Ovary (tissue), 9 donors: ENCODE data around the gene RCSD1. TPM values are rescaled to one million over a fixed set of nuclear protein-coding genes. Genes with fewer than 3 reads are reported as not detected.

ENCODE experiments used
- DNase-seq, 5 donors: peaks; one replicate each; pipeline ENCODE4 v3.0.0-alpha.2; 2019 to 2020
- H3K27ac ChIP-seq, 2 donors: fragments of 200-600 bp; one replicate each; pipeline versions ENCODE4 v1.5.1 to v1.8.0; 2019 to 2022
- H3K27me3 ChIP-seq: fragments of 200-600 bp; one replicate; pipeline ENCODE4 v1.8.0; 2022
- H3K36me3 ChIP-seq: fragments of 200-600 bp; sonication (generic); one replicate; pipeline ENCODE4 v1.5.1; 2019
- H3K4me1 ChIP-seq: one replicate; pipeline ENCODE4 v1.8.1; 2013; ENCODE audit warnings: mild to moderate bottlenecking, moderate library complexity; ENCODE audit not compliant: insufficient read depth
- H3K4me3 ChIP-seq: fragments of 200-600 bp; sonication (generic); one replicate; pipeline ENCODE4 v1.5.1; 2017
- H3K9me3 ChIP-seq, 2 donors: fragments of 200-600 bp in 1 of 2; sonication (generic) in 1 of 2; one replicate each; pipeline versions ENCODE4 v1.5.1 to v1.8.1; 2013 to 2019; ENCODE audit warnings: mild to moderate bottlenecking in 1 of 2, moderate library complexity in 1 of 2
- EP300 ChIP-seq: sonication (generic); formaldehyde crosslinking; IDR thresholded peaks from one replicate; pipeline ENCODE4 v1.6.1; 2017; ENCODE audit warnings: antibody characterized with exemption
- POLR2A ChIP-seq: fragments of 450-650 bp; IDR thresholded peaks from one replicate; pipeline ENCODE4 v1.6.1; 2017; ENCODE audit warnings: antibody characterized with exemption, mild to moderate bottlenecking, moderate library complexity
- WGBS, 3 donors: extraction: QIAGEN DNeasy Blood & Tissue Kit in 1 of 3; methylation state at CpG; one replicate each; pipeline versions ENCODE4 v1.1.5 to v1.1.7; 2013 to 2017; 5-methylcytosine and 5-hydroxymethylcytosine counted together
- intact Hi-C, 4 donors: fragments of 100-400 bp; cut with DNase I; formaldehyde crosslinking; loops; one replicate each; pipeline versions ENCODE4 v1.11.0 to v1.15.1; 2022 to 2023
- polyA plus RNA-seq, 2 donors: library from polyadenylated mRNA; stranded (reverse); fragments of 200-250 nt in 1 of 2; fragments of 350-450 nt in 1 of 2; fragmentation: Illumina TruSeq in 1 of 2; extraction: RNeasy Lipid Tissue Mini Kit (QIAGEN cat#74804) in 1 of 2; gene quantifications; one replicate each; pipeline ENCODE4 v1.2.3, GENCODE V29; 2013 to 2014
- total RNA-seq, 7 donors: library from RNA; depleted of rRNA in 2 of 7; stranded (reverse); fragments of >200 nt in 2 of 7; fragmentation: NEBNext Ultra II Directional in 3 of 7; extraction: Animal tissue kit (Norgen Biotek cat#: 25700) in 3 of 7; gene quantifications; one replicate each; pipeline versions ENCODE4 v1.1.0 to v1.2.4, GENCODE V29; 2016 to 2023
- TF ChIP-seq, protein P1 (sequence below), 3 donors: fragments of 450-650 bp in 2 of 3; fragments of 200-600 bp in 1 of 3; IDR thresholded peaks; one replicate each; pipeline versions ENCODE4 v1.5.1 to v1.8.0; 2016 to 2022; ENCODE audit warnings: antibody characterized with exemption in 3 of 3, mild to moderate bottlenecking in 1 of 3
- donor health status: DM: no; HTN: no; CAD: no; lungs with moderate emphysema.
- donor health status: DM: no; HTN: no; CAD: no.
- donor health status: Bipolar disorder and iron deficiency.
- donor health status: DM: yes; HTN: yes; CAD: no.
- donor health status: DM: no; HTN: no; CAD: no.
- donor health status: DM: yes; HTN: yes; CAD: no.

RCSD1 gene
- total and polyA plus RNA-seq, 9 donors, result 2.1 to 10.9 (median 3.2) TPM

DNA sequence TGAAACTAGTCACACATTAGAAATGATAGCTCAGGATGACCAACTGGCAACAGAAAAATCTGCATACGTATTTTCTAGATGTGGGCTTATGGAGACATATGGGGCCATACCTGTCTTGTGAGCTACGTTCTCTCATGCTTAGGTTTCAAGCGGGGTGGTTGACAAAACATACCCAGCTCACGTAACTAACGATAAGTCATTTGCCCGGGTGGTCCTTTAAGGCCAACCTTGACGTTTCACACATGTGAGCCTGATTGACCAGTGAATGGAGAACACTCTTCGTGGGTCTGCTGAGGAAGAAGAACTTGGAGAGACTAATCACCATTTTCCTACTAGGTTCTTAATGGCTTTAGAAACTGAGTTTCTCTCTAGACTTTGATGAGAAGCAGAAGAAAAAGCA, 13.5 kb upstream of the RCSD1 start:
- Histone ChIP-seq H3K4me1 (peaks cover 6% of the 10 kb centered on the region), H3K27me3 (no peaks in the 10 kb centered on the region), H3K36me3 (no peaks in the 10 kb centered on the region), H3K4me3 (no peak overlapping the region), H3K27ac (no peak overlapping the region), H3K9me3 (peaks cover 0 to 2% of the 10 kb centered on the region in 2 donors)
- intact Hi-C loops, result no loop called here
- no peak for DNase-seq
- WGBS, 3 donors, result 86 to 89% (median 87%) methylated on average over 8 of the region's 8 CpGs
- no peak for TF ChIP-seq POLR2A

DNA sequence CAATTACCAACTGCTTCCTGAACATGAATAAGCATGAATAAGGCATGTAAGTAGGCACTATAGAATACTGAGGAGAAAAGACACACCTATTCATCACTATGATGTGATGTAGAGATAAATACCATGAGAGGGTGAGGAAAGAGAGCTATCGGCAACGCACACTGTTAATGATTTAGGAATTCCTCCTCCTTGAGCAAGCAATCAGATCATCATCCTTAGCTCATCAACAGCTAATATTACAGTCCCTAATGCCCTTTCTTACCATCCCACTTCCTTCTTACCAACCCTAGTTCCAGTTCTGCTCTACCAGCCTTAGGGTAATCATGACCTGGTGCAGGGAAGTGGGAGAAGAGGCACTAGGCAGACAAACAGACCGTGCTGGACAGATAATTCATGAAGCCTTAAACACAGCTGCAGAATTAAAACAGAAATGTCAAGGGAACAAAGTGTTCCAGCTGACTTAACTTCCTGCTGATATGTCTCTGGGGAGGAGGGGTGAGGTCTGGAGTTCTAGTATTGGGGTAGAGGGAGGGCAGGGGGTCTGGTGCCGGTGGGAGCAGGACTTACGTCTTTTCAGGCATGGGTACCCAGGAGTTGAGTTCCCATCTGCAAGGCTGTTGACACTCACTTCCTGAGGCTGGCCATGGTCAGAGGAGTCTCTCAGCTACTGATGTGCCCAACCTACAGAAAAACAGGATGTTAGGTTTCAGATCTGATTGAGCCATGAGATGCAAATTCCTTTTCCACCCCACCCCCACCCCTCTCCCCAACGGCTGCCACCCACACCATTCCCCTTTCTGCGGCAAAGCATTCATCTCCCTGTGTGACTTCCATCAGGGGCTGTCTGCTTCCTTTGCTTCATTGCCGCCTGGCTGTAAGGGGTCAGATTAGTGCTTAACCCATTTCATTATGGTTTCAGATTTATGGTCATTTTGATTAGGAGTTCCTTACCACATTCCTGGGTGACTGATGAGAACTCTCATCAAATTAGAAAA, 12.6 kb upstream of the RCSD1 start:
- TF ChIP-seq EP300 (no peak), POLR2A (no peak)
- TF ChIP-seq, protein P1, sequence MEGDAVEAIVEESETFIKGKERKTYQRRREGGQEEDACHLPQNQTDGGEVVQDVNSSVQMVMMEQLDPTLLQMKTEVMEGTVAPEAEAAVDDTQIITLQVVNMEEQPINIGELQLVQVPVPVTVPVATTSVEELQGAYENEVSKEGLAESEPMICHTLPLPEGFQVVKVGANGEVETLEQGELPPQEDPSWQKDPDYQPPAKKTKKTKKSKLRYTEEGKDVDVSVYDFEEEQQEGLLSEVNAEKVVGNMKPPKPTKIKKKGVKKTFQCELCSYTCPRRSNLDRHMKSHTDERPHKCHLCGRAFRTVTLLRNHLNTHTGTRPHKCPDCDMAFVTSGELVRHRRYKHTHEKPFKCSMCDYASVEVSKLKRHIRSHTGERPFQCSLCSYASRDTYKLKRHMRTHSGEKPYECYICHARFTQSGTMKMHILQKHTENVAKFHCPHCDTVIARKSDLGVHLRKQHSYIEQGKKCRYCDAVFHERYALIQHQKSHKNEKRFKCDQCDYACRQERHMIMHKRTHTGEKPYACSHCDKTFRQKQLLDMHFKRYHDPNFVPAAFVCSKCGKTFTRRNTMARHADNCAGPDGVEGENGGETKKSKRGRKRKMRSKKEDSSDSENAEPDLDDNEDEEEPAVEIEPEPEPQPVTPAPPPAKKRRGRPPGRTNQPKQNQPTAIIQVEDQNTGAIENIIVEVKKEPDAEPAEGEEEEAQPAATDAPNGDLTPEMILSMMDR (IDR thresholded peaks at IDR 0.05), result no peak
- no peak for DNase-seq
- 26 to 35% (median 34%) methylated on average over 8 of the region's 8 CpGs for whole genome bisulfite sequencing, 3 donors
- Histone ChIP-seq H3K9me3 (peaks cover 0 to 2% of the 10 kb centered on the region in 2 donors), H3K4me3 (no peak overlapping the region), H3K36me3 (no peaks in the 10 kb centered on the region), H3K4me1 (peaks cover 6% of the 10 kb centered on the region), H3K27me3 (no peaks in the 10 kb centered on the region), H3K27ac (no peak overlapping the region)
- intact Hi-C loops, result no loop called here

DNA sequence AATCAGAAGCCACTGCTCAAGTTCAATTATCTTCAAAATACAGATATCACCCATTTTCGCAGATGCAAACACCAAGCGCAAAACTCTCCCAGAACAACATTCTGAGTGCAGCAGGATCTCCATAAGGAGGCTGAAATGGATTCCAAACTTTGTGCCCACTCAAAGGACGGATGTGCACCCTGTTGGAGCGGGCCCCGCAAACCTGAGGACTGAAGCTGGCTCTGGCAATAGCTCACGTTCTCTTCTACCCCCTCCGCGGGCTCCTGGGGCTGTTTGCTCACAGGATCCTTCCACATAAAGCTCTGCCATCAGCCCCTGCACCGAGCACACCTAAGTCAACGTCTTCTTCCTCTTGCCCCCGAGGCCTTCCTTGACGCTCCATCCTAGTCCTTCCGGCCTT, 11.7 kb upstream of the RCSD1 start:
- Histone ChIP-seq H3K36me3 (no peaks in the 10 kb centered on the region), H3K4me1 (peaks cover 6% of the 10 kb centered on the region), H3K9me3 (peaks cover 0 to 2% of the 10 kb centered on the region in 2 donors), H3K4me3 (no peak overlapping the region), H3K27me3 (no peaks in the 10 kb centered on the region), H3K27ac (no peak overlapping the region)
- no peak for DNase-seq
- intact Hi-C loops, result no loop called here
- TF ChIP-seq POLR2A, result no peak
- WGBS, 3 donors, result 92 to 95% (median 94%) methylated on average over 13 of the region's 13 CpGs

DNA sequence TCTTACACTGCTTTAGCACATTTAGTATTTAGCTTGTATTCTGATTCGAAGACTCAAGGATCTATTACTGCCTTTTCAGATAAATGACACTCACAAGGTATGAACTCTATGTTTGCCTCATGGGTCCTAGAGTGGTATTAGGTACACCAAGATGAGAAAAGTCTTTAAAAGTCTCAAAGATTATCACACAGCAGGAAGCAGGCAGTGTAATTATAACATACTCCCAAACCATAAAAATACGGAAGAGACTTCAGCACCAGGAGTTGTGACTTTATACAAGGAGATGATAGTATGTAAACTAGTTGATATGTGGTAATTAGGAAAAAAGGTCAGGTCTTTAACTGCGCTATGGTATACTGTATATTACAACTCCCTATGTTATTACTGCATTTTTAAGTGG, 11.2 kb upstream of the RCSD1 start:
- TF ChIP-seq EP300, result no peak
- TF ChIP-seq, protein P1 (IDR thresholded peaks at IDR 0.05), result no peak
- no peak for TF ChIP-seq POLR2A

DNA sequence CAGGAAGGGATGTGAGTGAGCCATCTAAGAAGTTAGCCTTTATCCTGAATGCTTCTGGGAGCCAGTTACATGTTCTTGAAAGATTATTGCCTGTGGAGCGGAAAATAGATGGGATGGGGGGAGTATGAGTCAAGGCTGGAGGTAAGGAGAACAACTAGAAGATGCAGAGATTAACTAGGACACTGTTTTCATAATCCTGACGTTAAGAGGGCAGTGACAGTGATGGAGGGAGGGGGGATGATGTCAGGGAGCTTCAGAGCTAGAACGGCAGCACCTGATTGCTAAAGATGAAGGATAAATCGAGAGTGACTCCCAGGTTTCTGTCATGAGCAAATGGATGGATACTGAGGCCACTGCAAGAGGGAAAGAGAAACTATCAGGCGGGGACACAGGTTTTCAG, 10.0 kb upstream of the RCSD1 start:
- Histone ChIP-seq H3K4me3 (no peak overlapping the region), H3K9me3 (peaks cover 0 to 2% of the 10 kb centered on the region in 2 donors), H3K36me3 (no peaks in the 10 kb centered on the region), H3K27me3 (no peaks in the 10 kb centered on the region), H3K4me1 (peaks cover 6% of the 10 kb centered on the region), H3K27ac (no peak overlapping the region)
- WGBS, 3 donors, result 52 to 60% (median 57%) methylated on average over 5 of the region's 5 CpGs
- TF ChIP-seq, protein P1 (IDR thresholded peaks at IDR 0.05), result no peak
- TF ChIP-seq EP300, result no peak
- no peak for TF ChIP-seq POLR2A
- DNase-seq, result no peak
- intact Hi-C loops, result no loop called here

More for the DNA sequence above, 11.2 kb upstream of the RCSD1 start:
- Histone ChIP-seq H3K4me1 (peaks cover 6% of the 10 kb centered on the region), H3K4me3 (no peak overlapping the region), H3K36me3 (no peaks in the 10 kb centered on the region), H3K27me3 (no peaks in the 10 kb centered on the region), H3K9me3 (peaks cover 0 to 2% of the 10 kb centered on the region in 2 donors), H3K27ac (no peak overlapping the region)
- DNase-seq, result no peak
- WGBS, 3 donors, result 87 to 90% (median 88%) methylated on average over 3 of the region's 3 CpGs
- intact Hi-C loops, result no loop called here
